ENCODE results near the gene DENND5A. TPM values are rescaled to one million over a fixed set of nuclear protein-coding genes. Genes with fewer than 3 reads are reported as not detected.

DENND5A gene
- total and polyA plus RNA-seq, 2 of the 8 experiments (the other 6 are each of a cell fraction or from before 2014, with no cell fraction given) = 65.7 to 139 TPM

DNA sequence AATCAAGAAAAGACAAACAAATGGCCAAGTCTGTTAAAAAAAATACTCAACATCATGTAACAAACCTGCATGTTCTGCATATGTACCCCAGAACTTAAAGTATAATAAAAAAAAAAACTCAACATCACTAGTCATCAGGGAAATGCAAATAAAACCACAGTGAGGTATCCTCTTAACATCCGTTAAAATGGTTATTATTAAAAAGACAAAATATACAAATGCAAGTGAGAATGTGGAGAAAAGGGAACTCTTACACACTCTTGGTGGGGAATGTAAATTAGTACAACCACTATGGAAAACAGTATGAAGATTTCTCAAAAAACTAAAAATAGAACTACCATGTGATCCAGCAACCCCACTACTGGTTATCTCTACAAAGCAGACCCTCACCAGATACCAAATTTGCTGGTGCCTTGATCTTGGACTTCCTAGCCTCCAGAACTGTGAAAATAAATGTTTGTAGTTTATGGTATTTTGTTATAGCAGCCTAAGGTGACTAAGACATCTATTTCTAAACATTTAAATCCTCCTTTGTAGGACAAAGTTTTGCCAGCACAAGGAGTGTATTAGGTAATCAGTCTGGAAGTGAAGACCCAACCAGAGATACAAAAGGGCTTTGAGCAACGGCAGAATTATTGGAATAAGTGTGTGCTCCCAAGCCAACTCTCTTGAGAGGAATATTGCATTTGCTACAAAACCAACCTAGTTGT is 141.4 kb downstream of the DENND5A start:
- Histone ChIP-seq H4K5ac (ENCODE audit: insufficient read length, low read depth, low read length) (no peak overlapping the region), H3K4me3 (ENCODE audit: extremely low read depth in 1 of 4, insufficient read depth in 2 of 4, low read depth in 3 of 4, low read length in 4 of 4) (no peak overlapping the region), H3K27ac (ENCODE audit: low read depth, low read length) (no peak overlapping the region), H4K91ac (replicated peaks; ENCODE audit: insufficient read length, low read length) (no peak overlapping the region), H2BK5ac (ENCODE audit: low read depth, low read length) (no peak overlapping the region), H2BK12ac (ENCODE audit: low read depth, low read length) (no peak overlapping the region), H3K9me3 (ENCODE audit: insufficient read depth in 2 of 2, low read depth in 1 of 2, low read length in 1 of 2) (no peaks in the 10 kb centered on the region), H3K36me3 (ENCODE audit: control insufficient read depth in 2 of 4, insufficient read depth in 4 of 4, low read length in 3 of 4) (no peaks in the 10 kb centered on the region), H2AK5ac (ENCODE audit: low read depth, low read length) (no peak overlapping the region), H3K9ac (replicated peaks in 1 of 4; ENCODE audit: extremely low read depth in 1 of 4, low read depth in 3 of 4, low read length in 3 of 4) (no peak overlapping the region), H3K23ac (ENCODE audit: insufficient read length) (no peak overlapping the region), H3K56ac (replicated peaks; ENCODE audit: insufficient read length, low read depth, low read length) (no peak overlapping the region), H3K18ac (ENCODE audit: extremely low read depth, low read length) (no peak overlapping the region), H2BK20ac (ENCODE audit: low read length) (no peak overlapping the region), H3K23me2 (ENCODE audit: low read depth, low read length) (no peaks in the 10 kb centered on the region), H3K4me1 (replicated peaks in 1 of 4; ENCODE audit: control insufficient read depth in 3 of 4, insufficient read depth in 4 of 4, low read length in 3 of 4) (peaks cover 4 to 9% (median 5%) of the 10 kb centered on the region in 4 experiments; a peak in 5 of 7 replicates), H3K4me2 (ENCODE audit: insufficient read depth in 1 of 2, low read depth in 2 of 2, low read length in 2 of 2) (no peak overlapping the region), H2BK120ac (replicated peaks; ENCODE audit: low read depth, low read length) (no peak overlapping the region), H4K8ac (ENCODE audit: extremely low read depth, insufficient read depth, low read length) (no peak overlapping the region), H2BK15ac (ENCODE audit: low read length) (no peak overlapping the region), H4K20me1 (replicated peaks in 1 of 2; ENCODE audit: control insufficient read depth in 1 of 2, insufficient read depth in 2 of 2, low read length in 2 of 2) (no peaks in the 10 kb centered on the region), H3K79me2 (ENCODE audit: control insufficient read depth in 1 of 2, insufficient read depth in 2 of 2, low read length in 2 of 2) (no peaks in the 10 kb centered on the region), H3K27me3 (replicated peaks in 1 of 4; ENCODE audit: control insufficient read depth in 3 of 4, extremely low read depth in 1 of 4, insufficient read depth in 3 of 4, low read length in 3 of 4) (no peaks in the 10 kb centered on the region), H2AFZ (ENCODE audit: low read length) (no peak overlapping the region), H3K4ac (replicated peaks; ENCODE audit: insufficient read length, low read depth, low read length) (no peak overlapping the region), H3K14ac (ENCODE audit: insufficient read length) (no peak overlapping the region), H3K79me1 (ENCODE audit: low read depth, low read length) (no peaks in the 10 kb centered on the region)
- FAIRE-seq (no peak), DNase-seq (ENCODE audit: low read depth in 1 of 2, low spot score in 2 of 2) (no peak)
- TF ChIP-seq NRF1 (IDR thresholded peaks at IDR 0.05; ENCODE audit: low read depth, low read length) (no peak), HDAC2 (IDR thresholded peaks at IDR 0.05; ENCODE audit: borderline replicate concordance in 1 of 2, low read depth in 2 of 2, low read length in 2 of 2) (no peak)
- CTCF ChIA-PET (ENCODE audit: partially characterized antibody) = interaction anchor here (0.5 to 13.0 kb wide), 8 partner anchors 14 to 411 kb away, joined by 3 to 103 read pairs (median 4); no protein-coding TSS in a partner anchor
- 88% methylated on average over 2 of the region's 2 CpGs; no CpG with 5 or more reads in 1 of the 2 experiments for WGBS, 2 experiments (ENCODE audit: extremely low coverage in 1 of 2, insufficient coverage in 1 of 2, insufficient read length in 1 of 2, insufficient replicate concordance in 2 of 2, low coverage in 1 of 2, low lambda C conversion rate in 2 of 2, missing lambda C conversion rate in 1 of 2)
- POLR2A ChIA-PET (ENCODE audit: partially characterized antibody) = interaction anchor here (0.8 kb wide), 1 partner anchor 340 kb away, joined by 4 read pairs; no protein-coding TSS in a partner anchor

Measured in H1 (cell line).